Natural killer cell (primary cell): ENCODE measurements around the gene TOPBP1. TPM values are rescaled to one million over a fixed set of nuclear protein-coding genes. Genes with fewer than 3 reads are reported as not detected.

Source experiments
- ATAC-seq, 3 donors: fragments of 150-1000 bp in 2 of 3; fragments of 200-7000 bp in 1 of 3; cut with Tn5 transposase; 1 replicate in 1 of 3; 2 replicates in 2 of 3; pipeline ENCODE4 v1.10.0; 2021; ENCODE audit warnings: mild to moderate bottlenecking in 2 of 3, moderate library complexity in 2 of 3
- DNase-seq, 2 donors: peaks; one replicate each; pipeline versions ENCODE4 v3.0.0 to v3.0.0-alpha.2; 2013 to 2021; ENCODE audit warnings: mixed read lengths in 1 of 2
- H3K27ac ChIP-seq: one replicate; pipeline ENCODE4 v1.5.1; 2013; ENCODE audit warnings: mild to moderate bottlenecking, low read length
- H3K27me3 ChIP-seq: one replicate; pipeline ENCODE4 v1.6.1; 2013; ENCODE audit warnings: low read length; ENCODE audit not compliant: control insufficient read depth, insufficient read depth
- H3K36me3 ChIP-seq: one replicate; pipeline ENCODE4 v1.6.1; 2013; ENCODE audit warnings: low read length; ENCODE audit not compliant: control insufficient read depth, insufficient read depth
- H3K4me1 ChIP-seq: one replicate; pipeline ENCODE4 v1.6.1; 2013; ENCODE audit warnings: low read length; ENCODE audit not compliant: control insufficient read depth, insufficient read depth
- H3K4me3 ChIP-seq: one replicate; pipeline ENCODE4 v1.5.1; 2013; ENCODE audit warnings: low read length
- H3K9me3 ChIP-seq: one replicate; pipeline ENCODE4 v1.6.1; 2013; ENCODE audit warnings: low read length; ENCODE audit not compliant: control insufficient read depth, insufficient read depth
- H3K27ac Mint-ChIP-seq, 2 donors: one replicate each; pipeline ENCODE4 v1.8.0; 2022; ENCODE audit warnings: mild to moderate bottlenecking in 2 of 2, mixed read lengths in 2 of 2, moderate library complexity in 1 of 2
- H3K27me3 Mint-ChIP-seq, 2 donors: one replicate each; pipeline ENCODE4 v1.8.0; 2022; ENCODE audit warnings: low read depth in 2 of 2, mixed read lengths in 2 of 2
- H3K36me3 Mint-ChIP-seq: one replicate; pipeline ENCODE4 v1.8.0; 2022; ENCODE audit warnings: mixed read lengths
- H3K4me1 Mint-ChIP-seq, 2 donors: one replicate each; pipeline ENCODE4 v1.8.0; 2022; ENCODE audit warnings: mixed read lengths in 2 of 2
- H3K4me3 Mint-ChIP-seq: one replicate; pipeline ENCODE4 v1.8.0; 2022; ENCODE audit warnings: mild to moderate bottlenecking, moderate library complexity, mixed read lengths
- H3K9me3 Mint-ChIP-seq, 2 donors: one replicate each; pipeline ENCODE4 v1.8.0; 2022; ENCODE audit warnings: mixed read lengths in 2 of 2
- WGBS: methylation state at CpG from one replicate; pipeline ENCODE4 v1.1.7; 2013; ENCODE audit warnings: missing lambda C conversion rate; ENCODE audit not compliant: insufficient coverage; 5-methylcytosine and 5-hydroxymethylcytosine counted together
- intact Hi-C: fragments of 100-400 bp; cut with micrococcal nuclease; formaldehyde crosslinking; loops from one replicate; pipeline ENCODE4 v1.14.2; 2022
- total RNA-seq, 4 donors: library from RNA; stranded (reverse); fragments of 120-200 nt in 1 of 4; gene quantifications; one replicate each; pipeline versions ENCODE4 v1.2.3 to v1.2.4, GENCODE V29; 2013 to 2022
- TF ChIP-seq, protein P1 (sequence below): fragments of 200-600 bp; IDR thresholded peaks from one replicate; pipeline ENCODE4 v1.8.0; 2022; ENCODE audit warnings: antibody characterized with exemption

TOPBP1 gene
- total RNA-seq, 3 donors from 2014 or later (not counting 1 experiment from before 2014, with no cell fraction given), result 48.1 to 52.9 (median 50.9) TPM

DNA sequence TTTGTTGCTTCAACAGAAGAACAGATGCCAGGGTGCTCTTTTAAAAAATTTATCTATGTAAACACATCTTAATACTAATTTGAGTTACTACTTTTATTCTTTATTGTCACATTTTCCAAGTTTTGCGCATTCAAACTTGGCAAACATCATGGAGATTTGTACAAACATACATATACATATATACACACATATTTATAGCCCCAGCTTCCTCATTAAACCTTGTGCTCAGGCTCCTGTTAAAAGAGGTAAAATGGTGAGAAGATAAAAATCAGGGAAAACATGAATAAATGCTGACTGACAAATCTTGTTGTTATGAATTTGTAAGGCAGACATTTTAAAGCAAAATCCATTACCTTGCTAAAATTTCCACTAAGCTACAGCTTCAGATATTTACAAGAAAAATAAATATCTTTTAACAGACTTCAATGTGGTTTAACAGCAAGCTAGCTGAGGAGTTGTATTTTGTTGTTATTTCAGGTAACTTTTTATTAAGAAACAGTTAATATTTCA, 61.1 kb downstream of the TOPBP1 start:
- no peak overlapping the region for H3K4me3 Mint-ChIP-seq
- H3K9me3 Mint-ChIP-seq, result no peaks in the 10 kb centered on the region
- no peak for ATAC-seq
- Histone ChIP-seq H3K27me3 (no peaks in the 10 kb centered on the region), H3K27ac (no peak overlapping the region), H3K36me3 (peaks cover 14% of the 10 kb centered on the region), H3K9me3 (no peaks in the 10 kb centered on the region), H3K4me3 (no peak overlapping the region), H3K4me1 (no peaks in the 10 kb centered on the region)
- H3K36me3 Mint-ChIP-seq, result no peaks in the 10 kb centered on the region
- TF ChIP-seq, protein P1, sequence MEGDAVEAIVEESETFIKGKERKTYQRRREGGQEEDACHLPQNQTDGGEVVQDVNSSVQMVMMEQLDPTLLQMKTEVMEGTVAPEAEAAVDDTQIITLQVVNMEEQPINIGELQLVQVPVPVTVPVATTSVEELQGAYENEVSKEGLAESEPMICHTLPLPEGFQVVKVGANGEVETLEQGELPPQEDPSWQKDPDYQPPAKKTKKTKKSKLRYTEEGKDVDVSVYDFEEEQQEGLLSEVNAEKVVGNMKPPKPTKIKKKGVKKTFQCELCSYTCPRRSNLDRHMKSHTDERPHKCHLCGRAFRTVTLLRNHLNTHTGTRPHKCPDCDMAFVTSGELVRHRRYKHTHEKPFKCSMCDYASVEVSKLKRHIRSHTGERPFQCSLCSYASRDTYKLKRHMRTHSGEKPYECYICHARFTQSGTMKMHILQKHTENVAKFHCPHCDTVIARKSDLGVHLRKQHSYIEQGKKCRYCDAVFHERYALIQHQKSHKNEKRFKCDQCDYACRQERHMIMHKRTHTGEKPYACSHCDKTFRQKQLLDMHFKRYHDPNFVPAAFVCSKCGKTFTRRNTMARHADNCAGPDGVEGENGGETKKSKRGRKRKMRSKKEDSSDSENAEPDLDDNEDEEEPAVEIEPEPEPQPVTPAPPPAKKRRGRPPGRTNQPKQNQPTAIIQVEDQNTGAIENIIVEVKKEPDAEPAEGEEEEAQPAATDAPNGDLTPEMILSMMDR, result no peak
- intact Hi-C loops, result no loop called here
- no peak overlapping the region for H3K27ac Mint-ChIP-seq
- H3K4me1 Mint-ChIP-seq, result no peaks in the 10 kb centered on the region
- no peak for DNase-seq
- WGBS, result 100% methylated on average over 1 of the region's 1 CpG
- no peaks in the 10 kb centered on the region for H3K27me3 Mint-ChIP-seq

DNA sequence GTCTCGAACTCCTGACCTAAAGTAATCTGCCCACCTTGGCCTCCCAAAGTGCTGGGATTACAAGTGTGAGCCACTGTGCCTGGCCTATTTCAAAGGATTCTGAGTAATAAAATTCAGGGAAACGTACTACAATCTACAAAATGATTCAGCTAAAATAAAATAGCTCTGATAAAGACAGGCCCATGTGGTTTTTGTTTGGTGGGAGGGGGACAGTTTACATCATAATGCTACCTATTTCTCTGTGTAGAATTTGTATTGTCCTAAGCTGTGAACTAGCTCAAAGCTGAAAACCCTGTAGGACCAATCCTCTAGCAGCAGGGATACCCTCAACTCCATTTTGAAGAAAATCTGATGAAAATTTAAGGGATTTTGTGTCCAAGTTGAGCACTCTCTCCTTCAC, 62.5 kb downstream of the TOPBP1 start:
- Histone ChIP-seq H3K9me3 (no peaks in the 10 kb centered on the region), H3K27me3 (no peaks in the 10 kb centered on the region), H3K4me1 (no peaks in the 10 kb centered on the region), H3K27ac (no peak overlapping the region), H3K36me3 (peaks cover 12% of the 10 kb centered on the region), H3K4me3 (no peak overlapping the region)
- H3K27me3 Mint-ChIP-seq, result no peaks in the 10 kb centered on the region
- intact Hi-C loops, result no loop called here
- no peaks in the 10 kb centered on the region for H3K9me3 Mint-ChIP-seq
- ATAC-seq, result no peak
- H3K4me3 Mint-ChIP-seq, result no peak overlapping the region
- 90% methylated on average over 2 of the region's 2 CpGs for WGBS
- H3K27ac Mint-ChIP-seq, result no peak overlapping the region
- peaks cover 0 to 4% of the 10 kb centered on the region in 2 donors for H3K4me1 Mint-ChIP-seq
- no peak for DNase-seq
- TF ChIP-seq, protein P1, result no peak
- no peaks in the 10 kb centered on the region for H3K36me3 Mint-ChIP-seq

DNA sequence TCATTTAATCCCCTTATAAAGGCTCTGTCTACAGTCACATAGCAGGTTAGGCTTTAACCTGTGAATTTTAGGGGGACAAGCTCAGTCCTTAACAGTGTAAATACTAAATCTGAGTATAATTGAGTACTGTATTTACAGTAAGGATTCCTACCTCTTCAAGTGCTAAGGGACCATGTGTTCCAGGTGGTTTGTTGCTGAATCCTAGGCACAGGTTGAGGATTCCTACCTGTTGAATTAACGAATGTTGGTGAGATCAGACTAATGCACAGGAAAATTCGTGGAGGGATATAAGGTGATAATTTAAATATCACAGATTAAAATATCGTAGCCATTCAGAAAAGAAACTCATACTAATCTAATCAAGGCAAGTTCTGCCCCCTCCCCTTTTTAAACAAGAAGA, 63.3 kb downstream of the TOPBP1 start:
- Mint-ChIP-seq H3K4me1 (peaks cover 0 to 5% of the 10 kb centered on the region in 2 donors), H3K27me3 (no peaks in the 10 kb centered on the region), H3K36me3 (no peaks in the 10 kb centered on the region), H3K4me3 (no peak overlapping the region), H3K9me3 (no peaks in the 10 kb centered on the region), H3K27ac (peak overlapping the region in 1 of 2 donors; percentile 31)
- Histone ChIP-seq H3K36me3 (peaks cover 12% of the 10 kb centered on the region), H3K27me3 (no peaks in the 10 kb centered on the region), H3K9me3 (no peaks in the 10 kb centered on the region), H3K4me3 (no peak overlapping the region), H3K27ac (no peak overlapping the region), H3K4me1 (no peaks in the 10 kb centered on the region)
- 86% methylated on average over 1 of the region's 3 CpGs for WGBS
- ATAC-seq (no peak), DNase-seq (no peak)
- intact Hi-C loops, result no loop called here
- TF ChIP-seq, protein P1, result no peak

DNA sequence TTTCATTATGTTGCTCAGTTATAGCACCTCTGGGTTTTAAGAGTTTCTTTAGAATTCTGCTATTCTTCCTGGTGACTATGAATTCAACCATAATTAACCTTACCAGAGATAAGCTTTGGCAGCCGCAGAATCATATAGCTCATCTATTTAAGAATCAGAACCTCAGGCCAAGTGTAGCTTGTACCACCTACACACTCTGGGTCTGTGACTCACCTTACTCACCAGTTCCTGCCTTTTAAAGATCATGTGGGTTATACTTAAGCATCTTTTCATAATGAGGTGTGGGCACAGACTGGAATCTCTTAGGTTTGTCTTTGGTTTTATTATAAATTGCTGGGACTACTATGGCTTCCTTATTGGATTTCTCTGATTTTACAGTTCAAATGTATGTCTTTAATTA, 66.4 kb downstream of the TOPBP1 start:
- H3K27ac Mint-ChIP-seq, result no peak overlapping the region
- TF ChIP-seq, protein P1, result no peak
- intact Hi-C loops, result no loop called here
- Histone ChIP-seq H3K9me3 (no peaks in the 10 kb centered on the region), H3K4me3 (no peak overlapping the region), H3K36me3 (no peaks in the 10 kb centered on the region), H3K27ac (no peak overlapping the region), H3K27me3 (no peaks in the 10 kb centered on the region), H3K4me1 (no peaks in the 10 kb centered on the region)
- no peaks in the 10 kb centered on the region for H3K27me3 Mint-ChIP-seq
- WGBS, result 82% methylated on average over 1 of the region's 1 CpG
- peaks cover 0 to 10% of the 10 kb centered on the region in 2 donors for H3K4me1 Mint-ChIP-seq
- H3K36me3 Mint-ChIP-seq, result no peaks in the 10 kb centered on the region
- ATAC-seq, result no peak
- H3K9me3 Mint-ChIP-seq, result no peaks in the 10 kb centered on the region
- no peak for DNase-seq
- H3K4me3 Mint-ChIP-seq, result no peak overlapping the region
